Measurements from ENCODE around the gene KLHL21.
"Not testable (repeated sequence)": the region's sequence is repeated elsewhere in the genome, so short reads cannot be mapped to it uniquely, and the experiment has no call there.

KLHL21 gene

DNA sequence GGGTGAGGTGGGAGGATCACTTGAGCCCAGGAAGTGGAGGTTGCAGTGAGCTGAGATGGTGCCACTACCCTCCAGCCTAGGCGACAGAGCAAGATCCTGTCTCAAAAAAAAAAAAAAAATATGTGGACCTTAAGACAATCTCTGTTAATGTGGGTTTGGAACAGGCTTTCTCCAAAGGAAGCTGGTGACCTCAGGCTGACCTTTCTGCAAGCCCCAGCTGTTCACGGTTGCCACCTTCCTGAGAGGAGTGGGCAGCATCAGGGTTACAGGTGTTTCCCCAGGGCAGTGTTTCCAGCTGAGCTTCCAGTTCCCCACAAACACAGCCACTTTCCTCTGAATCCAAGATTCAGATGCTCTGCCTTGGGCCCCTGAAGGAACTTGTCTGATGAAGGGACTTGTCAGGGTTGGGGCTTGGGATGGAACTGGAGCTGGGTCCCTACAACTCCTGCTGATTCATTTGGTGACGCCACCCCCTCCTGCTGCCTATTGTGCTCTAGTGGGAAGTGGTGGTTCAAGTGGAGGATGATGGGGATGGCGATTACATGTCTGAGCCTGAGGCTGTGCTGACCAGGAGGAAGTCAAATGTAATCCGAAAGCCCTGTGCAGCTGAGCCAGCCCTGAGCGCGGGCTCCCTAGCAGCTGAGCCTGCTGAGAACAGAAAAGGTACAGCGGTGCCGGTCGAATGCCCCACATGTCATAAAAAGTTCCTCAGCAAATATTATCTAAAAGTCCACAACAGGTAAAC, 20.9 kb downstream of the KLHL21 start:
- DNase-seq, result no peak

- DNase-seq, result no peak
Observed at GRCh38 chr1:6580593-6581409, 21.9 kb downstream of the KLHL21 start.

DNA sequence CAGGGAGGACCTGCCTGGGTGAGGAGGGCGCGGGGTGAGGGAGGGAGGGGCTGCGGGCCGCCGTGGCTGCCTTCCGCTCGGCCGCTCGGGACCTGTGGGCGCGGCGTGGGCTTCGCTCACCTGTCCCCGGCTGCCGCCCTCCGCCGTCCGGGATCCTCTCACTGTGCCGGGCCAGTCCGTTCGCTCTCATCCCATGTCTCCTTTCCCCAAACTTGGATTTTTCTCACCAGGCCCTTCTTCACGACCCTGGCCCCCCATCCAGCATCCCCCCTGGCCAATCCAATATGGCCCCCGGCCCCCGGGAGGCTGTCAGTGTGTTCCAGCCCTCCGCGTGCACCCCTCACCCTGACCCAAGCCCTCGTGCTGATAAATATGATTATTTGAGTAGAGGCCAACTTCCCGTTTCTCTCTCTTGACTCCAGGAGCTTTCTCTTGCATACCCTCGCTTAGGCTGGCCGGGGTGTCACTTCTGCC, 22.5 kb downstream of the KLHL21 start:
- no peak for DNase-seq

DNA sequence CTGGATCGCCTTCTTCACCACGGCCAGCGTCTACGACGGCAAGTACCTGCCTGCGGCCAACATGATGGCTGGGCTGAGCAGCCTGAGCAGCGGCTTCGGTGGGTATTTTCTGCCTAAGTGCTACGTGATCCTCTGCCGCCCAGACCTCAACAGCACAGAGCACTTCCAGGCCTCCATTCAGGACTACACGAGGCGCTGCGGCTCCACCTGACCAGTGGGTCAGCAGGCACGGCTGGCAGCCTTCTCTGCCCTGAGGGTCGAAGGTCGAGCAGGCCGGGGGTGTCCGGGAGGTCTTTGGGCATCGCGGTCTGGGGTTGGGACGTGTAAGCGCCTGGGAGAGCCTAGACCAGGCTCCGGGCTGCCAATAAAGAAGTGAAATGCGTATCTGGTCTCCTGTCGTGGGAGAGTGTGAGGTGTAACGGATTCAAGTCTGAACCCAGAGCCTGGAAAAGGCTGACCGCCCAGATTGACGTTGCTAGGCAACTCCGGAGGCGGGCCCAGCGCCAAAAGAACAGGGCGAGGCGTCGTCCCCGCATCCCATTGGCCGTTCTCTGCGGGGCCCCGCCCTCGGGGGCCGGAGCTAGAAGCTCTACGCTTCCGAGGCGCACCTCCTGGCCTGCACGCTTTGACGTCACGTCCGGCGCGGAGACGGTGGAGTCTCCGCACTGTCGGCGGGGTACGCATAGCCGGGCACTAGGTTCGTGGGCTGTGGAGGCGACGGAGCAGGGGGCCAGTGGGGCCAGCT, 23.1 kb downstream of the KLHL21 start, which contains the start of gene ZBTB48:
Gene ZBTB48 (plus strand): TSS at position 621 of the 745 bp plus-strand sequence. CDS start 616 bp downstream, outside the sequence.
- DNase-seq, result peak; percentile 97

GRCh38 chr1:6578624-6579373, 23.9 kb downstream of the KLHL21 start:
- DNase-seq, result no peak

- DNase-seq, result peak; percentile 9
Observed at GRCh38 chr1:6577831-6578525, 24.7 kb downstream of the KLHL21 start.

GRCh38 chr1:6574818-6575217, 27.9 kb downstream of the KLHL21 start:
- DNase-seq, result no peak

DNA sequence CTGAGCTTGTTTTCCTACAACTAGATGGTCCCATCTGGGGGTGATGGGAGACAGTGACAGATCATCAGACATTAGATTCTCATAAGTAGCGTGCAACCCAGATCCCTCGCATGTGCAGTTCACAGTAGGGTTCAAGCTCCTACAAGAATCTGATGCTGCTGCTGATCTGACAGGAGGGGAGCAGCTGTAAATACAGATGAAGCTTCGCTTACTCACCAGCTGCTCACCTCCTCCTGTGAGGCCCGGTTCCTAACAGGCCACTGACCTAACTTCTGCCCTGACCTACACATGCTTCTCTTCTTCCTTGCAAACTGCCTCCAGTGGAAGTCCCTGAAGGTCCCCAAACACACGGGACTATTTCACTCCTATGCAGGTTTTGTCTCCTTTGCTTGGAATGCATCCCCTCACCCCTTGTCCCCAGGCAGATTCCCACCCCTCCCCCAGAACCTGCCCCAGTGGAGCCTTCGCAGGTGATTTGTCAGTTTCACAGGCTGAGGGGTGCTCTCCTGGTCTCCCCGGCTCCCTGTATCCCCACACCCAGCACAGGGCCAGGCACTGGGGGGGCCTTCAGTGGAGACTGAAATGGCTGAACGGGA, 28.5 kb downstream of the KLHL21 start:
- no peak for DNase-seq

DNA sequence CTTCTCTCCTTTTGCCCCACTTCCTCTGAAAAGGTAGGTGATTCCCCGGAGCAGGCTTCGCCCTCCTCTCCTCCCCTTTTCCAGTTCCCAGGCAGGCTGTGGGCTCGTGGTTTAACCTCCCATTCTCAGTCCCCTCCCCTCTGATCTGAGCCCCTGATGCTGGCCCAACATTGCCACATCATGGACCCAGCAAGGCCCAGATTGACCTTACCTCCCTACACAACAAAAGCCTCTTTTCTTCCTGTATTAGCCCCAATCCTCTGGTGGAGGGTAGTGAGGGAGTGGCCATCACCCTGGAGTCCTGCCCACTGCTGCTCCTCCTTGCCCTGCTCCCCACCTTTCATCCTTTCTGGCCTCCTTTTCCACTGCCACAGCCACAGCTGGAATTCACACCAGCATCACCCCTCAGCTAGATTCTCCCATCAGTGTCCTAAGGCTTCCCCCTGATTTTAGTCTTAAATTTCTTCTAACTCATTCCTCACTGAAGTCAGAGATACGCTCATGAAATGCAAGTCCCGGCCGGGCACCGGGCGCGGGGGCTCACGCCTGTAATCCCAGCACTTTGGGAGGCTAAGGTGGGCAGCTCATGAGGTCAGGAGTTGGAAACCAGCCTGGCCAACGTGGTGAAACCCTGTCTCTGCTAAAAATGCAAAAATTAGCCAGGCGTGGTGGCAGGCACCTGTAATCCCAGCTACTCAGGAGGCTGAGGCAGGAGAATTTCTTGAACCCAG, 29.9 kb downstream of the KLHL21 start:
- DNase-seq, result no peak

DNA sequence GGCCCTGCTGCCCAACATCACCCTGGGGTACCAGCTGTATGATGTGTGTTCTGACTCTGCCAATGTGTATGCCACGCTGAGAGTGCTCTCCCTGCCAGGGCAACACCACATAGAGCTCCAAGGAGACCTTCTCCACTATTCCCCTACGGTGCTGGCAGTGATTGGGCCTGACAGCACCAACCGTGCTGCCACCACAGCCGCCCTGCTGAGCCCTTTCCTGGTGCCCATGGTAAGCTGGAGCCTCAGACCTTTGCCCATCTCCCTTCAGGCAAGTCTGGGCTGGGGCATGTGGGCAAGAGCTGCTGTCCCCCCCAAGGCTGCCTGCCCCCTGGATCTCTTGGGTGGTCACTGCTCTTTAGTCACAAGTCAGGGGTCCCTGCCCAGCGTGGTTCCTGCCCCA, 31.7 kb downstream of the KLHL21 start:
- no peak for DNase-seq

GRCh38 chr1:6570100-6570499, 32.6 kb downstream of the KLHL21 start:
- DNase-seq, result no peak

- DNase-seq, result no peak
Observed at GRCh38 chr1:6569033-6569432, 33.6 kb downstream of the KLHL21 start.

DNA sequence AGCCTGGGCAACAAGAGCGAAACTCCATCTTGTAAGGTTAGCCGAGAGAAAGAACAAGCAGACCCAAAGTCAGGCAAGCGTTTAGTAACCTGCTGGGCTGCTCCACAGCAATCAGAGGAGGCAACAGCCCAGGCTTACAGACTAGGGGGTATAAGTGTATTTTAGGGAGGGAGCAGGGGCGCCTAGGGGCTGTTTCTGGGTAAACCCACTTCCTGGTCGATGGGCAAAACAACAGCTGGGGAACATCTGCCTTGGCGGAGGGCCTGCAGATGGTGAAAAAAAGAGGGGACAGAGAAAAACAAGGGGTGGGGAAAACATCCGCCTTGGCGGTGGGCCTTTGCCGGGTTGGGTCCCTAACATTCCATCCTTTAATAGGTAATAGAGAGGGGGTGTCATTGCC, 42.4 kb downstream of the KLHL21 start:
- DNase-seq, result no peak

DNA sequence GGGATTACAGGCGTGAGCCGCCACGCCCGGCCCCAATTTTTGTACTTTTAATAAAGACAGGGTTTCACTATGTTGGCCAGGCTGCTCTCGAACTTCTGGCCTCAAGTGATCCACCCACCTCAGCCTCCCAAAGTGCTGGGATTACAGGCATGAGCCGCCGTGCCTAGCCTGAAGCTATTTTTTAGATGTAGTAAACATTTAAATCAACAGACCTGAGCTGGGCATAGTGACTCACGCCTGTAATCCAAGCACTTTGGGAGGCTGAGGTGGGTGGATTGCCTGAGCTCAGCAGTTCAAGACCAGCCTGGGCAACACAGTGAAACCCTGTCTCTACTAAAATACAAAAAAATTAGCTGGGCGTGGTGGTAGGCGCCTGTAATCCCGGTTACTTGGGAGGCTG, 43.5 kb downstream of the KLHL21 start:
- DNase-seq, result not testable (repeated sequence)

GRCh38 chr1:6557597-6557996, 45.1 kb downstream of the KLHL21 start:
- no peak for DNase-seq

DNA sequence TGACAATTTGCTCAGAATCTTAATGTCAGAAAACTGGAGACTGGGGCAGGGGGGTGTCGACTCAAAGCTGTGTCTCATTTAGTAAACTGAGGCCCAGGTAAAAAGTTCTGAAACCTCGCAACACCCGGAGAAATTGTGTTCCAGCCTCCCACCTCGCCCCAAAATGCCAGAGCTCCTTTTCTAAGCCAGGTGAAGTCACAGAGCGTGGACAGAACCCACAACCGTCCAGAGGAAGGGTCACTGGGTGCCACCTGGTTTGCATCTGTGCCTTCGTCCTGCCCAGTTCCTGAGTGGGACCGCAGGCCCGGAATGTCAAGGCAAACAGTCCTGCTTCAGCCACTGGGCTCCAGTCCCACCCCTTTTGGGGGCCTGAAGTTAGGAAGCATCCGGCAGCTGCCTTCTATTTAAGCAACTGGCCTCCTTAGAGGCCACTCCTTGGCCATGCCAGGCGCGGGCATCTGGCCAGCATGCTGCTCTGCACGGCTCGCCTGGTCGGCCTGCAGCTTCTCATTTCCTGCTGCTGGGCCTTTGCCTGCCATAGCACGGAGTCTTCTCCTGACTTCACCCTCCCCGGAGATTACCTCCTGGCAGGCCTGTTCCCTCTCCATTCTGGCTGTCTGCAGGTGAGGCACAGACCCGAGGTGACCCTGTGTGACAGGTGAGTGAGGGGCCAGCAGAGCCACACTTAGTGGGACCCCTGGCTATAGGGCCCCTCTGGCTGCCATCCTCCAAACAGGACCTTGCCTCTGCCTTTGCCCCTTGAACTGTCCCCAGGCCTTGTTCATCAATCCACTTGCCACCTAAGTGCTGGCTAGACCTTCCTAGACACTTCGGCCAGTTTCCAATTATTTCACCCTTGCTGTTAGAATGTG, 47.5 kb downstream of the KLHL21 start, which contains the start of gene TAS1R1:
Gene TAS1R1 (plus strand): TSS at position 401 of the 872 bp plus-strand sequence. CDS start 67 bp downstream, at position 468.
- no peak for DNase-seq

DNA sequence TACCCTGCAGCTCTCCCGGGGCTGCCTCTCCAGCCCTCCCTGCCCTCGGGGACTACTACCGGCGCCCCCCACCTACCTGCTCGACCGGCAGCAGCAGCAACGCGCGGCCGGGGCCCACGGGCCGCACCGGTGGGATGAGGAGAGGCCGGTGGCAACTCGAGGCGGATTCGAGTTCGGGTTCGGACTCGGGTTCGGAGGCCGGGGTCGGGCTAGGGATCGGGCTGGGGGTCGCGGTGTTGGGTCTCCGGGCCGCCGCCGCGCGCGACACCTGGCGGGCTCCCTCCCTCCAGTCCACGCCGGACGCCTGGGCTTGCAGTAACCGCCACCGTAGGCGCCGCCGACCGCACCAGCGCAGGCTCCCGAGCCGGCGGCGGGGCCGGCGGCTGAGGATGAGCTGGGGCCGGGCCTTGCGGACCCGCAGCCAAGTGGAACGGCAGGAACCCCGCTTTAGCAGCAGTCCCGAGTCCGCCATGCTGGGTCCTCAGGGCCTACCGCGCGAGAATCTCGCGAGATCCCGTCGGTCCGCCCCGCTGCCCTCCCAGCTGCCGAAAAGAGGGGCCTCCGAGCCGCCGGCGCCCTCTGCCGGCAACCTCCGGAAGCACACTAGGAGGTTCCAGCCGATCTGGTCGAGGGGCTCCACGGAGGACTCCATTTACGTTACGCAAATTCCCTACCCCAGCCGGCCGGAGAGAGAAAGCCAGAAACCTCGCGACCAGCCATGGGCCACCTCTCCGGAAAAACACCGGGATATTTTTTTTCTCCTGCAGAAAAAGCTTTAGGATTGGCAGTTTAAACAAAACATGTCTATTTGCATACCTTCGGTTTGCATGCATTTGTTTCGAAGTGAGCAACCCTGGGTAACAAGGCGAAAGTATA, 48.4 kb downstream of the KLHL21 start, which contains the start of gene NOL9:
Gene NOL9 (minus strand): TSS at position 483 of the 876 bp plus-strand sequence. CDS start 11 bp downstream, at position 472.
- peak; percentile 89 for DNase-seq

DNA sequence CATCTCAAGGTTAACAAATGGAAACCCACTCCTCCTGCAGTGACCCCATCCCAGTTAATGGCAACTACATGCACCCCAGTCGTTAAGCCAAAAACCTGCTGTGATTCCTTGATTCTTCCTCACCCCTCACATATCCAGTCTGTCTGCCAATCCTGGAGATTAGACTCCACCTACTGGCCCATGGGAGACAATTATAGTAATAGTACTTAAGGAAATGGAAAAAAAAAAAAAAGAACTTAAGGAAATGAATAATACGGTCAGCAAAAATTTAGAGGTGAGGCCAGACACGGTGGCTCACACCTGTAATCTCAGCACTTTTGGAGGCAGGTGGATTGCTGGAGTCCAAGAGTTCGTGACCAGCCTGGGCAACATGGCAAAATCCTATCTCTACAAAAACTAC, 55.4 kb downstream of the KLHL21 start:
- DNase-seq, result peak; percentile 15

Measured in fibroblast of skin of right biceps (primary cell).